H4 (cell line): Measurements from ENCODE around the gene FAM161A. TPM values are rescaled to one million over a fixed set of nuclear protein-coding genes. Genes with fewer than 3 reads are reported as not detected.

Source experiments
- DNase-seq: peaks from one replicate; pipeline ENCODE4 v3.0.0-alpha.2; 2015; ENCODE audit warnings: low spot score
- total RNA-seq: library from RNA; depleted of rRNA; stranded (reverse); fragments of >200 nt; shearing (Covaris generic); gene quantifications from 2 replicates; pipeline ENCODE4 v1.2.3, GENCODE V29; 2014; rRNA removed

FAM161A gene
- total RNA-seq, 1 experiment from 2014 or later, result 1.5 TPM

- no peak for DNase-seq
Observed at GRCh38 chr2:61785583-61785982, 68.3 kb downstream of the FAM161A start.

- DNase-seq, result no peak
Observed at GRCh38 chr2:61784643-61785042, 69.2 kb downstream of the FAM161A start.

GRCh38 chr2:61775956-61776570 lies 77.8 kb downstream of the FAM161A start:
- DNase-seq, result no peak

Other genes with a start within 250 kb of the FAM161A start
- 268 and 273 TPM in 2 replicates for gene CCT4, start 34.6 kb upstream of the FAM161A start, total RNA-seq
- gene COMMD1, start 51.6 kb upstream of the FAM161A start, total RNA-seq, result 46.1 and 58.1 TPM in 2 replicates